IMR-90 (cell line): ENCODE measurements around the gene TTLL9. TPM values are rescaled to one million over a fixed set of nuclear protein-coding genes. Genes with fewer than 3 reads are reported as not detected.

Experiments used
- ATAC-seq: fragments of 200-7000 bp; cut with Tn5 transposase; 2 replicates; pipeline ENCODE4 v1.9.1; 2020; ENCODE audit warnings: low read depth, mild to moderate bottlenecking, moderate library complexity
- BruUV-seq: library from RNA; stranded (reverse); fragments of 400-500 nt; replicated peaks from 2 replicates; lab custom pipeline; 2021; lab: Mats Ljungman, UMichigan
- CTCF ChIA-PET: fragments of 300-600 bp; formaldehyde crosslinking; extraction: SDS; loops from one replicate; lab custom pipeline; 2021; ENCODE audit warnings: antibody characterized with exemption; lab: Yijun Ruan, JAX
- POLR2A ChIA-PET: fragments of 300-600 bp; sonication (Branson Sonifier 250); formaldehyde crosslinking; loops from one replicate; lab custom pipeline; 2022; ENCODE audit warnings: antibody characterized with exemption; ENCODE audit not compliant: unreplicated experiment; lab: Charles Lee
- DNase-seq: peaks from one replicate; pipeline ENCODE4 v3.0.0; 2013
- H2AFZ ChIP-seq: replicated peaks from 2 replicates; pipeline ENCODE3; 2013; ENCODE audit warnings: low read length, mild to moderate bottlenecking; ENCODE audit not compliant: poor library complexity
- H2AK5ac ChIP-seq: 2 replicates; pipeline ENCODE4 v1.6.1; 2013; ENCODE audit warnings: low read depth, low read length, inconsistent platforms
- H2AK9ac ChIP-seq: replicated peaks from 2 replicates; pipeline ENCODE3; 2013; ENCODE audit warnings: mild to moderate bottlenecking, low read depth, low read length, moderate library complexity; ENCODE audit not compliant: poor library complexity
- H2BK120ac ChIP-seq: 2 replicates; pipeline ENCODE4 v1.6.1; 2013; ENCODE audit warnings: low read depth, low read length, inconsistent platforms
- H2BK15ac ChIP-seq: 3 replicates; pipeline ENCODE4 v1.6.1; 2013; ENCODE audit warnings: low read depth, low read length, inconsistent platforms
- H2BK20ac ChIP-seq: 2 replicates; pipeline ENCODE4 v1.6.1; 2013; ENCODE audit warnings: low read depth, mild to moderate bottlenecking, inconsistent platforms, low read length, moderate library complexity
- H2BK5ac ChIP-seq: 2 replicates; pipeline ENCODE4 v1.6.1; 2013; ENCODE audit warnings: mild to moderate bottlenecking, low read depth, low read length, inconsistent platforms; ENCODE audit not compliant: poor library complexity, severe bottlenecking
- H3K14ac ChIP-seq: replicated peaks from 2 replicates; pipeline ENCODE4 v1.6.1; 2013; ENCODE audit warnings: low read depth, low read length, inconsistent platforms
- H3K18ac ChIP-seq: 2 replicates; pipeline ENCODE4 v1.6.1; 2013; ENCODE audit warnings: low read depth, low read length, control low read depth
- H3K23ac ChIP-seq: 2 replicates; pipeline ENCODE4 v1.6.1; 2013; ENCODE audit warnings: low read depth, low read length, inconsistent platforms
- H3K27ac ChIP-seq: 2 replicates; pipeline ENCODE4 v1.5.1; 2013; ENCODE audit warnings: mild to moderate bottlenecking, control low read depth, low read length; ENCODE audit not compliant: insufficient read depth
- H3K27me3 ChIP-seq: 2 replicates; pipeline ENCODE4 v1.6.1; 2013; ENCODE audit warnings: low read length; ENCODE audit not compliant: control insufficient read depth, insufficient read depth
- H3K36me3 ChIP-seq: 2 replicates; pipeline ENCODE4 v1.6.1; 2013; ENCODE audit warnings: low read length, mixed read lengths; ENCODE audit not compliant: control insufficient read depth, insufficient read depth
- H3K4ac ChIP-seq: 2 replicates; pipeline ENCODE4 v1.6.1; 2013; ENCODE audit warnings: low read depth, low read length, inconsistent platforms
- H3K4me1 ChIP-seq: 2 replicates; pipeline ENCODE4 v1.6.1; 2013; ENCODE audit warnings: low read length, mixed read lengths; ENCODE audit not compliant: control insufficient read depth, insufficient read depth
- H3K4me2 ChIP-seq: 2 replicates; pipeline ENCODE4 v1.6.1; 2013; ENCODE audit warnings: low read depth, mild to moderate bottlenecking, control low read depth, low read length, moderate library complexity
- H3K4me3 ChIP-seq: 2 replicates; pipeline ENCODE4 v1.5.1; 2013; ENCODE audit warnings: low read depth, mild to moderate bottlenecking, control low read depth, low read length, moderate library complexity; ENCODE audit not compliant: insufficient read depth
- H3K56ac ChIP-seq: 2 replicates; pipeline ENCODE4 v1.6.1; 2013; ENCODE audit warnings: low read length, inconsistent platforms; ENCODE audit not compliant: insufficient read depth; ENCODE audit errors: extremely low read depth
- H3K79me1 ChIP-seq, 2 experiments: 2 replicates each; pipeline ENCODE4 v1.6.1; 2013; ENCODE audit warnings: low read length in 2 of 2, inconsistent platforms in 1 of 2, low read depth in 1 of 2
- H3K9ac ChIP-seq: 2 replicates; pipeline ENCODE4 v1.6.1; 2013; ENCODE audit warnings: low read depth, low read length, control low read depth
- H3K9me1 ChIP-seq: 2 replicates; pipeline ENCODE4 v1.6.1; 2013; ENCODE audit warnings: low read length, inconsistent platforms; ENCODE audit not compliant: insufficient read depth
- H3K9me3 ChIP-seq: 2 replicates; pipeline ENCODE4 v1.6.1; 2013; ENCODE audit warnings: low read length; ENCODE audit not compliant: control insufficient read depth, insufficient read depth
- H4K20me1 ChIP-seq: 2 replicates; pipeline ENCODE4 v1.6.1; 2013; ENCODE audit warnings: low read length, inconsistent platforms; ENCODE audit not compliant: insufficient read depth
- H4K5ac ChIP-seq: 2 replicates; pipeline ENCODE4 v1.6.1; 2013; ENCODE audit warnings: mild to moderate bottlenecking, low read depth, low read length, control low read depth
- H4K8ac ChIP-seq, 2 experiments: 2 replicates each; pipeline ENCODE4 v1.6.1; 2013; ENCODE audit warnings: low read depth in 2 of 2, low read length in 2 of 2, control low read depth in 1 of 2, inconsistent platforms in 1 of 2
- H4K91ac ChIP-seq: 2 replicates; pipeline ENCODE4 v1.6.1; 2013; ENCODE audit warnings: low read depth, low read length, inconsistent platforms; ENCODE audit not compliant: insufficient read depth
- BHLHE40 ChIP-seq: fragments of 150-350 bp; IDR thresholded peaks from 2 replicates; pipeline ENCODE4 v1.6.1; 2016; ENCODE audit warnings: mild to moderate bottlenecking, low read depth, low read length
- CEBPB ChIP-seq: IDR thresholded peaks from 2 replicates; pipeline ENCODE4 v1.6.1; 2012; ENCODE audit warnings: low read depth, low read length, improper control_type of control experiment
- CHD1 ChIP-seq: IDR thresholded peaks from 2 replicates; pipeline ENCODE4 v1.6.1; 2012; ENCODE audit warnings: low read depth, low read length, improper control_type of control experiment
- FOS ChIP-seq: fragments of 150-350 bp; IDR thresholded peaks from 2 replicates; pipeline ENCODE4 v1.6.1; 2016; ENCODE audit warnings: low read depth, low read length
- MAFK ChIP-seq: IDR thresholded peaks from 2 replicates; pipeline ENCODE4 v1.6.1; 2012; ENCODE audit warnings: low read depth, low read length, improper control_type of control experiment
- MAZ ChIP-seq: IDR thresholded peaks from 2 replicates; pipeline ENCODE4 v1.6.1; 2012; ENCODE audit warnings: low read depth, mild to moderate bottlenecking, low read length, improper control_type of control experiment, moderate library complexity, borderline replicate concordance
- MXI1 ChIP-seq: IDR thresholded peaks from 2 replicates; pipeline ENCODE4 v1.6.1; 2012; ENCODE audit warnings: low read depth, mild to moderate bottlenecking, low read length, moderate library complexity, borderline replicate concordance
- NFE2L2 ChIP-seq: fragments of 150-350 bp; IDR thresholded peaks from 2 replicates; pipeline ENCODE4 v1.6.1; 2016; ENCODE audit warnings: low read depth, mild to moderate bottlenecking, low read length
- POLR2A ChIP-seq: IDR thresholded peaks from 2 replicates; pipeline ENCODE4 v1.6.1; 2012; ENCODE audit warnings: mild to moderate bottlenecking, low read depth, low read length
- RAD21 ChIP-seq: IDR thresholded peaks from 2 replicates; pipeline ENCODE4 v1.6.1; 2012; ENCODE audit warnings: low read length, improper control_type of control experiment
- RCOR1 ChIP-seq: IDR thresholded peaks from 2 replicates; pipeline ENCODE4 v1.6.1; 2012; ENCODE audit warnings: mild to moderate bottlenecking, low read length, improper control_type of control experiment; ENCODE audit not compliant: insufficient replicate concordance
- RFX5 ChIP-seq: IDR thresholded peaks from 2 replicates; pipeline ENCODE4 v1.8.0; 2012; ENCODE audit warnings: low read depth, mild to moderate bottlenecking, low read length, moderate library complexity
- SMC3 ChIP-seq: fragments of 150-350 bp; IDR thresholded peaks from 2 replicates; pipeline ENCODE4 v1.6.1; 2016; ENCODE audit warnings: low read depth, mild to moderate bottlenecking, antibody characterized with exemption, low read length, moderate library complexity
- WGBS, 2 experiments: methylation state at CpG; one replicate each; pipeline versions ENCODE4 v1.1.5 to v1.1.7; 2013; ENCODE audit warnings: missing lambda C conversion rate in 2 of 2; ENCODE audit not compliant: insufficient read length in 1 of 2; ENCODE audit errors: extremely low coverage in 2 of 2; 5-methylcytosine and 5-hydroxymethylcytosine counted together
- dilution Hi-C: fragments of 300-500 bp; cut with HindIII; formaldehyde crosslinking; loops from one replicate; pipeline ENCODE4 v1.14.3; 2018; ENCODE audit warnings: low sequenced_read_pairs; ENCODE audit not compliant: unreplicated experiment
- in situ Hi-C: fragments of 300-500 bp; cut with MboI; formaldehyde crosslinking; loops from 3 replicates; pipeline ENCODE4 v1.14.3; 2019; ENCODE audit warnings: low sequenced_read_pairs, inconsistent platforms, mixed read lengths
- intact Hi-C: fragments of 100-400 bp; cut with micrococcal nuclease; formaldehyde crosslinking; loops from 2 replicates; pipeline ENCODE4 v1.10.0; 2022
- polyA plus RNA-seq, 3 experiments: library from polyadenylated mRNA; depleted of rRNA; stranded (reverse); fragments of >200 nt; gene quantifications; 2 replicates each; pipeline ENCODE4 v1.2.3, GENCODE V29; 2012; ENCODE audit warnings: low replicate concordance in 1 of 3
- total RNA-seq: library from RNA; depleted of rRNA; stranded (reverse); fragments of >200 nt; gene quantifications from 2 replicates; pipeline ENCODE4 v1.2.3, GENCODE V29; 2012
- TF ChIP-seq, protein P1 (sequence below): fragments of 150-350 bp; IDR thresholded peaks from 2 replicates; pipeline ENCODE4 v1.6.1; 2017; ENCODE audit warnings: mild to moderate bottlenecking, antibody characterized with exemption, low read length, low read depth
- TF ChIP-seq, protein P2 (sequence below): conservative IDR thresholded peaks from 2 replicates; pipeline ENCODE4 v1.5.1; 2012; ENCODE audit warnings: mild to moderate bottlenecking, low read depth, low read length, improper control_type of control experiment
- TF ChIP-seq, protein P3 (sequence below): fragments of 150-350 bp; IDR thresholded peaks from 2 replicates; pipeline ENCODE4 v1.6.1; 2016; ENCODE audit warnings: low read depth, mild to moderate bottlenecking, low read length, moderate library complexity, borderline replicate concordance

The TTLL9 gene
- total and polyA plus RNA-seq, 2 of the 4 experiments (the other 2 are of a cell fraction), result not detected

DNA sequence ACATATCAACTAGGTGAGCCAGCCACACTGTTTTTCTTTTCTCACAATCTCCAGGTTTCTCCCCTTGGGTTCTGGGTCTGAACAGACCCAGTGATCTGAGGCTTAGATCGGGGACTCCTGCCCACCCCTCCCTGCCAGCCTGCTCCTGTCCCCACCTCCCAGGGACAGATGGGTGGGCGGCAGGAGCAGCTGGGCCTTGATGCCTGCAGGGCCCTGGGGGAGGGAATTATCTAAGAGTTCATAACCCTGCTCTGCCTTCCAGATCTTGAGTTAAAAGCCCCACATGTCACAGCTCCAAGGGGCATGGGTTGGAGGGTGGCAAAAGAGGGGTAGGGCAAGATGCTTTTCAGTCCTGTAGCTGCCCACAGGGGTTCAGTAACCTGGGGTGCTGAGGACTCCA lies 92.3 kb downstream of the TTLL9 start:
- CTCF ChIA-PET, result interaction anchor here (1.1 kb wide), 1 partner anchor 11 kb away, joined by 3 read pairs; the partner anchor contains the start of gene PDRG1

More for the DNA sequence above, 92.3 kb downstream of the TTLL9 start:
- Histone ChIP-seq H4K91ac (no peak overlapping the region), H3K27me3 (peaks cover 45% of the 10 kb centered on the region), H3K9ac (no peak overlapping the region), H3K23ac (no peak overlapping the region), H4K5ac (no peak overlapping the region), H3K36me3 (no peaks in the 10 kb centered on the region), H2AFZ (no peak overlapping the region), H2BK5ac (no peak overlapping the region), H3K4ac (no peak overlapping the region), H3K27ac (no peak overlapping the region), H4K20me1 (no peaks in the 10 kb centered on the region), H4K8ac (no peak overlapping the region), H3K4me2 (no peak overlapping the region), H3K4me1 (no peaks in the 10 kb centered on the region), H2BK20ac (no peak overlapping the region), H3K79me1 (no peaks in the 10 kb centered on the region), H3K4me3 (no peak overlapping the region), H2BK120ac (no peak overlapping the region), H3K9me3 (no peaks in the 10 kb centered on the region), H3K14ac (no peak overlapping the region), H3K56ac (no peak overlapping the region), H3K9me1 (no peaks in the 10 kb centered on the region), H2AK5ac (no peak overlapping the region), H2AK9ac (no peak overlapping the region), H2BK15ac (no peak overlapping the region), H3K18ac (no peak overlapping the region)
- TF ChIP-seq MXI1 (no peak), MAFK (no peak), SMC3 (no peak), MAZ (no peak), RFX5 (no peak), RCOR1 (no peak), CHD1 (no peak), NFE2L2 (no peak), RAD21 (no peak), CEBPB (no peak), BHLHE40 (no peak), POLR2A (no peak), FOS (no peak)
- TF ChIP-seq, protein P1, sequence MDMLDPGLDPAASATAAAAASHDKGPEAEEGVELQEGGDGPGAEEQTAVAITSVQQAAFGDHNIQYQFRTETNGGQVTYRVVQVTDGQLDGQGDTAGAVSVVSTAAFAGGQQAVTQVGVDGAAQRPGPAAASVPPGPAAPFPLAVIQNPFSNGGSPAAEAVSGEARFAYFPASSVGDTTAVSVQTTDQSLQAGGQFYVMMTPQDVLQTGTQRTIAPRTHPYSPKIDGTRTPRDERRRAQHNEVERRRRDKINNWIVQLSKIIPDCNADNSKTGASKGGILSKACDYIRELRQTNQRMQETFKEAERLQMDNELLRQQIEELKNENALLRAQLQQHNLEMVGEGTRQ, result no peak
- TF ChIP-seq, protein P2, sequence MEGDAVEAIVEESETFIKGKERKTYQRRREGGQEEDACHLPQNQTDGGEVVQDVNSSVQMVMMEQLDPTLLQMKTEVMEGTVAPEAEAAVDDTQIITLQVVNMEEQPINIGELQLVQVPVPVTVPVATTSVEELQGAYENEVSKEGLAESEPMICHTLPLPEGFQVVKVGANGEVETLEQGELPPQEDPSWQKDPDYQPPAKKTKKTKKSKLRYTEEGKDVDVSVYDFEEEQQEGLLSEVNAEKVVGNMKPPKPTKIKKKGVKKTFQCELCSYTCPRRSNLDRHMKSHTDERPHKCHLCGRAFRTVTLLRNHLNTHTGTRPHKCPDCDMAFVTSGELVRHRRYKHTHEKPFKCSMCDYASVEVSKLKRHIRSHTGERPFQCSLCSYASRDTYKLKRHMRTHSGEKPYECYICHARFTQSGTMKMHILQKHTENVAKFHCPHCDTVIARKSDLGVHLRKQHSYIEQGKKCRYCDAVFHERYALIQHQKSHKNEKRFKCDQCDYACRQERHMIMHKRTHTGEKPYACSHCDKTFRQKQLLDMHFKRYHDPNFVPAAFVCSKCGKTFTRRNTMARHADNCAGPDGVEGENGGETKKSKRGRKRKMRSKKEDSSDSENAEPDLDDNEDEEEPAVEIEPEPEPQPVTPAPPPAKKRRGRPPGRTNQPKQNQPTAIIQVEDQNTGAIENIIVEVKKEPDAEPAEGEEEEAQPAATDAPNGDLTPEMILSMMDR, result no peak
- TF ChIP-seq, protein P3, sequence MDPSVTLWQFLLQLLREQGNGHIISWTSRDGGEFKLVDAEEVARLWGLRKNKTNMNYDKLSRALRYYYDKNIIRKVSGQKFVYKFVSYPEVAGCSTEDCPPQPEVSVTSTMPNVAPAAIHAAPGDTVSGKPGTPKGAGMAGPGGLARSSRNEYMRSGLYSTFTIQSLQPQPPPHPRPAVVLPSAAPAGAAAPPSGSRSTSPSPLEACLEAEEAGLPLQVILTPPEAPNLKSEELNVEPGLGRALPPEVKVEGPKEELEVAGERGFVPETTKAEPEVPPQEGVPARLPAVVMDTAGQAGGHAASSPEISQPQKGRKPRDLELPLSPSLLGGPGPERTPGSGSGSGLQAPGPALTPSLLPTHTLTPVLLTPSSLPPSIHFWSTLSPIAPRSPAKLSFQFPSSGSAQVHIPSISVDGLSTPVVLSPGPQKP, result no peak
- ATAC-seq (no peak), DNase-seq (no peak)
- no TSS peak for BruUV-seq
- in situ Hi-C loops, result no loop called here
- dilution Hi-C loops, result no loop called here
- no CpG with 5 or more reads among the region's 2 CpGs for WGBS, 2 experiments
- intact Hi-C loops, result no loop called here
- POLR2A ChIA-PET, result no interaction called here
